Peyer's patch (tissue), 4 donors: ENCODE data around the gene TRIO.

Experiments
- CTCF ChIP-seq, 6 experiments: fragments of 450-650 bp in 4 of 6; fragments of 200-600 bp in 2 of 6; sonication (generic) in 1 of 6; IDR thresholded peaks; one replicate each; pipeline ENCODE4 v1.5.1; 2017 to 2019; ENCODE audit warnings: antibody characterized with exemption in 6 of 6, mild to moderate bottlenecking in 3 of 6, moderate library complexity in 1 of 6
- POLR2A ChIP-seq, 2 donors: fragments of 450-650 bp; IDR thresholded peaks; one replicate each; pipeline ENCODE4 v1.5.1; 2017; ENCODE audit warnings: antibody characterized with exemption in 2 of 2, mild to moderate bottlenecking in 2 of 2, moderate library complexity in 2 of 2

GRCh38 chr5:14226992-14227391 is 83.8 kb downstream of the TRIO start:
- TF ChIP-seq POLR2A (IDR thresholded peaks at IDR 0.05) (no peak), CTCF (IDR thresholded peaks at IDR 0.05) (no peak)
